NCI-H748 (cell line): ENCODE results near the gene ADCY1.
"Not testable (repeated sequence)": the region's sequence is repeated elsewhere in the genome, so short reads cannot be mapped to it uniquely, and the experiment has no call there.

Source experiments
- DNase-seq: peaks from one replicate; lab custom pipeline; 2025; ENCODE audit not compliant: unreplicated experiment; lab: John Stamatoyannopoulos, UW

The ADCY1 gene

DNA sequence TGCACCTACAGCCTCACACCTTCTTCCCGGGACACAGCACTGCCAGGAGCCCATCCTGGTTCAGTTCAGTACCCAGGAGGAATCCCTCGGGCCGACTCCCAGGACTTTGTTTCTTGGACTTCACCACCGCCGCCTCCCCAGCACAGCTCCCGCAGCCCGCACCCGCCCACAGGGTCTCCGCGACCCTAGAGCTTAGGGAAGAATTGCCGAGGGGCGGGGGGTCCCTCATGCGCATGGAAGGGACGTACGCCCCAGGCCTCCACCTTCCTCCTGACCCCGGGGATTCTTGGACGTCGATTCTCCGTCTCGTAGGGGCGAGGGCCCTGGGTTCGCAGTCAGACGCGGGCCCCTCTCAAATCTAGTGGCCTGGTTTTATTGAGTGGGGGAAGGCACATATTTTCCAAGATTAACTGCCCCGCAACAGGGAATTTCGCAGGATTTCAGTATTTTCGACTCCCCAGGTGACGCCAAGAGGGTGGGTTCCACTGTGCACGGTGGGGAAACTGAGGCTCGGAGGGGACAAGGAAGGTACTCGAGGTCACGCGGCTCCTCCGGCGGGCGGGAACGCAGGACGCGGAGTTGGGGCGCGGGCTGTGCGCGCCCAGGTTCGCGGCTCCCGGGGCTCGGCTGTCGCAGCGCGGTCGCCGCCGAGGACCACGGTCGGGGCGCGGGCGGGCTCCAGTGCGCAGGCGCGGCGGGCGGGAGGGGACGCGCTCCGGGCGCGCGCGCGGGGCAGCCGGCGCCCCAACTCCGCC is at the start of gene ADCY1:
TSS of gene ADCY1 (plus strand) at position 708 of the 755 bp plus-strand sequence. CDS start 176 bp downstream, outside the sequence.
- peak; percentile 59 for DNase-seq

DNA sequence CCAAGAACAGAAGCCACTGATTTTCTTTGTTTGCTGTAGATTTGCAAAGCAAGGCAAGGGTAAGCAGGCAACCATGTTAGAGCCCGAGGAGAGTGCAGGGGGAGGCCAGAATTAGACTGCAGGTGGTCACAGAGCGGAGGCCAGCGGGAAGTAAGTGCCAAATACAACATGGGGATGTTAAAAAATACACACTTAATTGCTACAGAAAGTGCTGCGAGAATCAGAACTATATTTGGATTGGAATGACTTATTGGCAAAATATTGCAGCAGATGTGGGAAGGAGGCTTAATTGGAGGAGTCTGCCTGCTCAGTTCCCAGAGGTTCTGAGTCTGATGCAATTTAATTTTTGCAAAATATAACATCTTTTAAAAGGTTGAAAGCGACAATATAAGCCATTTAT is 49.7 kb upstream of the ADCY1 start:
- no peak for DNase-seq

DNA sequence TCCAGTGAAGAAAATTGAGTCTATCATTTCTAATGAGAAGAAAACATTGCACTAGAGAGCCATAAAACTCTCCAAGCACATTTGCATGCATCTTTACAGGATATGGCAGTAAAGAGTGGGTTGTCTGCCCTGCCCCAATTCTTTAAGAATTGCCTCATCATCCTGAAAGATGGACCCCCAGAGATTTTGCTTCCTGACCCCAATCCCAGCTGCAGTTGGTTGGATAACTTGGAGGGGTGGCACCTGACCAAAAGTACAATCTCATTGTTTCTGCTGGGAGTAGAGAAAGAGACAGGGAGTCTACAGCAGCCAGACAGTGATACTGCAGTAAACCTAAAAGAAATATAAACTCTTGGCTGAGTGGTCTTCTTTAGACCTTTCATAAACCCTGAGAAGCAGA is 49.1 kb upstream of the ADCY1 start:
- DNase-seq, result no peak

DNA sequence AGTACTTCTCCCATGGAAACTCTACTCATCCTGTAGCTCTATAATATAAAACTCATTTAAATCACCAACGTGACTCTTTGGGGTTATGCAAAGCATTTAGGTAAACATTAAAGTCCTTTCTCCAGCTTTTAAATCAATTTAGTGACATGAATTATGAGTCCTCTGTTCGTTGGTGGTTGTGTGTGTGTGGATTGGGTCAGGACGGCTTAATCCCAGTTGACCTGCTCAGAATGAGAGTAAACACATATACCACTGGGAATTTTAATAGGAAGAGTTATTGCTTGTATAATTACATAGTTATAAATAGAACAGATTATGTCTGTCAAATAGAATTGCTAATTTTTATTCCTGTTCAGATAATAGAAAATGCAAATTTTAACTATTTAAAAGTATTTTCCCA is 30.7 kb upstream of the ADCY1 start:
- DNase-seq, result peak; percentile 40

DNA sequence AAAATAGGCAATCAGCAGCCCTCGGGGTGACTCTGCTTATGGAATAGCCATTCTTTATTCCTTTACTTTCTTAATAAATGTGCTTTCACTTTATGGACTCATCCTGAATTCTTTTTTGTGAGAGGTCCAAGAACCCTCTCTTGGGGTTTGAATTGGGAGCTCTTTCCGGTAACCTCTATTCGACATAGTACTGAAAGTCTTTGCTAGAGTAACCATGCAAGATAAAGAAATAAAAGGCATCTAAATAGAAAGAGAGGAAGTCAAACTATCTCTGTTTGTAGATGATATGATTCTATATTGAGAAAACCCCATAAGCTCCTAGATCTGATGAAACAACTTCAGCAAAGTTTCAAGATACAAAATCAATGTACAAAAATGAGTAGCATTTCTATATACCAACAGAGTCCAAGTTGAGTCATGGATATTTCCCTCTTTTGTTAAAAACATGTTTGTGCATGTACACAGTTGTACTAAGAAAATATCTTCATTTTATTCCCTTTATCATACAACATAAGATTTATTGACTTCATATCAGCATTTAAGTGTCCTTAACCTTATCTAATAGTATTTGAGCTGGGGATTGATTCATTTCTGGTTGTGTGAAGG is 29.0 kb upstream of the ADCY1 start:
- not testable (repeated sequence) for DNase-seq

DNA sequence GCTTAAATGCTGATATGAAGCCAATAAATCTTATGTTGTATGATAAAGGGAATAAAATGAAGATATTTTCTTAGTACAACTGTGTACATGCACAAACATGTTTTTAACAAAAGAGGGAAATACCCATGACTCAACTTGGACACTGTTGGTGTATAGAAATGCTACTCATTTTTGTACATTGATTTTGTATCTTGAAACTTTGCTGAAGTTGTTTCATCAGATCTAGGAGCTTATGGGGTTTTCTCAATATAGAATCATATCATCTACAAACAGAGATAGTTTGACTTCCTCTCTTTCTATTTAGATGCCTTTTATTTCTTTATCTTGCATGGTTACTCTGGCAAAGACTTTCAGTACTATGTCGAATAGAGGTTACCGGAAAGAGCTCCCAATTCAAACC is 25.3 kb upstream of the ADCY1 start:
- not testable (repeated sequence) for DNase-seq

DNA sequence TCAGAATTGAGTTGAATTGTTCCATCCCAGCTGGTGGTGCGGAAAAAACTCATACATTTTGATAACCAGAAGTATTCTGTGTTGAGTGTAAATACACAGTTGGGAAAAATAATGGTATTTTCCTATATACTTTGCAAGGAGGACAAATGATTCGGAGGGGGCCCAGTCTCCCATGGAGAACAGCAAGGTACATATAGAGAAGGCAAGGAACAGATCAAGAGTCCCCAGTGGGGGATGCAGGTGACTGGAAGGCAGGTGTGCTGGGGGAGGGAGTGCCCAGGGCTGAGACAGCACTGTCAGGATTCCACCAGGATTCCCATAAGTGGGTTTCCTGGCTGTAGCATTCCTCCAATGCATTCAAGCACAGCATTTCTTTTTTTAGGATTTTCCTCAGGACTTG is 10.8 kb upstream of the ADCY1 start:
- no peak for DNase-seq

DNA sequence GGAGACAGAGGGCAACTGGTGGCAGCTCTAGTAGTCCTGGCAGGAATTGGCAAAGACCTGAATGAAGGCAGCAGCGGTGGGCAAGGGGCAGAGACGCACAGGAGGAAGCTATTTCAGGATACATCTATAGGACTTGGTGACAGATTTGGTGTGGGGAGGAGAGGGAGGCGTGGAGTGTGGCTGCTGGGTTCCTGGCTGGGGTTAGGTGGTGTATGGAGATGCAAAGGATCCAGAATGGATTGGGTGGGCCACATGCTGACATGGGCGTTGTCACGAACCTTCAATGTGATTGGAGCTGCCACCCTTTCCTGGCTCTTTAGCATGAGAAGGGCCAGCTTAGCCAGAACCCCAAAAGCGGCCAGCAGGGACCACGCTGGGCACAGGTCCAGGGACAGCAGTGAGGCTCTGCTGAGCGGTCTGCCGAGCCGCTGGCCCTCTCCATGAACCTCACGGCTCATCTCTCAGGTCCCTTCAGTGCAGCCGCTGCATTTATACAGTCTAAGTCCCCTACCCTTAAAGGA is 10.2 kb upstream of the ADCY1 start:
- no peak for DNase-seq

DNA sequence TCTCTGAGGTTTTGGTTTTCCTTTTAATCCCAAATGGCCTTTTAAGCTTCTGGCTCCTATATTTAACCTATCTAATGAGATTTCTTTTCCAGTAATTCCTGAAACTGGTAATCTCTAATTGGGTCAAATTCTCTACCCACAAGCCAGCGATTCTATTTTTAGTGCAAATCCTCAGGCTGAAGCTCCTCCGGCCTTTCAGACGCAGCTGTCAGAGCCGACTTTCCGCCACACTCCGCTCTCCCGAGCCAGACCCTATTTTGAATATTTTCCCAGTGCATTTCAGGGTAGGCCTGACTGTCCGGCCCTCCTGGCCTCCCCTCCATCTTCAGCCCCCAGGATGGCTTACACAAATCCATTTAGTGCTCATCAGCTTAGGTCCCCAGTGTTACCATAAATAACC is 9.7 kb upstream of the ADCY1 start:
- no peak for DNase-seq

DNA sequence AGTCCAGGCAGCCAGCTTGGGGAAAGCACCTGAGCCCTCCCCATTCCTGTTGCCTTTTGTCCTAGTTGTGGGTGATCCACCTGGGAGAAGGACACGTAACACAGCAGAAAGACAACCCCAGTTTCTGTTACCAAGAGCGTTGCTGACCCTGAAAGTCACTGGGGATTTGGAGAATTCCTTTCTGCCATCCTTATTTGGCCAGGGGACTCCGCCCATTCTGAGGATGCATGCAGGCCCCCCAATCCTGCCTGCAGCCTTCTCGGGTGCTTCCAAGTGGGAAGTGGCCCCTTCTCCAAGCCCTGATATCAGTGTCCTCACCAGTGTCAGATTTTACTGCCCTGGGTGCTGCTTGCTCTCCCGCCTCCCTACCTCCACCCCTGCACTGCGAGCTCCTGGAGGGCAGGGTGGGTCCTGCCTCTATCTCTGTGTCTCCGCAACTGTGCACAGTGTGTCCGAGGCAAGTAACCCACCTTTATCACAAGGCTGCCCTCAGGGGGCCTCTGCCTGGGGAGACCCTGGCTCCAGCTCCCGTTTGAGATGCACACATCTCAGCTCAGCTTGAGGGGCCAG is 9.2 kb upstream of the ADCY1 start:
- no peak for DNase-seq

DNA sequence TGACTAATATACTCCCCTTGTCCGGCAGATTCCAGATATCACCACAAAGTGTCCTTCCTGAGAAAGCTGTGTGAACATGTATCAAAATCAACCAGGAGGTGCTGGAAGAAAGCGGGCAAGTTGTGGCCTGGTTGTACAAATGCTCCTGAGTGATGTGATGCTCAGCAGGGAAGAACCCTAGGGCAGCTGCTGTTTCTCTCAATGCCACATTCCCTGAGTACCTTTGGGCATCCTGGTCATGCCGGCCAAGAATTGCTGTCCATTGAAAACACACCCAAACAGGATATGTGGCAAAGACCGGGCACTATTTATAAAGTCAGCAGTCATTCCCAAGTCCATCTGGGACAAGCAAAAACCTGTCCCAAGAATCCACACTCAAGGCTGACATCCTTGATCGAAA is 7.8 kb upstream of the ADCY1 start:
- no peak for DNase-seq

DNA sequence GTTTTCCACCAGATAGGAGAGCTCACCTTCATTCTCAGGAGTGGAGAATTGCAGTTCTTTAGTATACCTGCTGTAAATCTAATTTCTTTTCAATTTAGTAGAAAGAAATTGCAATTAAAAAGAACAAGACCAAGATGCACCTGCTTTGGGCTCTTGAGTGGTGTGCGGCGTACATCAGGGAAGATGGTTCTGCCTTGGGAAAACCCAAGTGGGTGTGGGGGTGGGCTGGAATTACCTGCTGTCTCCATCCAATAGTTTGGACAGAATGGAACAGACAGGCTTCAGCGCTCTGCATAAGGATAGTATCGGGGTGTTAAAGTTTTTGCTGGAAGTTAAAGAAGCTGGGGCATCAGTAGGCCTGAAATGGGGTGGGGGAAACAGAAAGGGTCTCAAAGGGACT is 7.2 kb upstream of the ADCY1 start:
- no peak for DNase-seq

DNA sequence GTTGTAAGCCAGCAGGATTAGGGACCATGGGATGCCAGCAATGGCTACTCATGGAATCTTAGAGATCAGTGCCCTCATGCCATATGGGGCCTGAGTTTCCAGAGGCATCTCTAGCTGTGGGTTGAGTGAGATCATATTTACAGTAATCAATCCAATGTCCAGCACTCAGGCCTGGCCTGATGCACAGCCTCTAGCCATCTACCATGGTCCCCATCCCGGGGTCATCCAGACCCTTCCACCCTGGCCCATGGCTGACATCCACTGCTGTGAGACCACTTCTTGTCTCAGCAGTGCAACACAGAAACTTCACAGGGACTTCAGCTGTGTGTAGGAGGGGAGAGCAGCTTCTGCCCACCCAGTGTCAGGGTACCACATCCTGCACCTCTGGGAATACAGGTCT is 6.5 kb upstream of the ADCY1 start:
- no peak for DNase-seq

DNA sequence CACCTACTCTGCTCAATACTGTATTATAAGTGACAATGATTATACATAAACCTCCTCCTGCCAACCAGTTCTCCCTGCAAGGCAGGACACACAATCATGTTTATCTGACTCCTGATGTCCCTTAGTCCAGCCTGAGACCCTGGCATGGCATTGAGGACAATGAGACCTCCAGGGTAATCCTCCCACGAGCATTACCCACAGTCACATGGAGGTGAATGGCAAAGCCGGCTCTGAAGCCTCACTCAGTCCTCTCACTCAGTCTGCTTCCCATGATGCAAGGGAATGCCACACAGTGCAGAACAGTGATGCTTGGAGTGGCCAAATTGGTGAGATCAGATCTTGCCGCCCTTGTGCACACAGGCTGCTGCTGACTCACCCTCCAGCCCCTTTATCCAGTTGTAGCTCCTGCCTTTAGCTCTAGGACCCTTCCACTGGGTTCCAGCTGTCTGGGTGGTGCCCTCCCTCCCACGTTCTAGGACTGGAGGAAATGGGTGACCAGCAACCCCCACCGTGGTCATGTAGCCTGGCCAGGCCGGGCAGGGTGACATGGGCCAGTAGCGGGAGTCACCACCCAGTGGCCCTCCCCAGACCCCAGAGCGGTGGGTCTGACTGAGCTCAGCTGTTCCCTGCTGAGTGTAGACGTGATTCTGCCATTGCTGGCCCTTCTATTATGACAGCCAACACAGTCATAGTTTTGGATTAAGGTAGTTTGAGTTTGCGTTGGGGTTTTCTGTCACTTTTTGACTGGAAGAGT is 5.5 kb upstream of the ADCY1 start:
- DNase-seq, result no peak

DNA sequence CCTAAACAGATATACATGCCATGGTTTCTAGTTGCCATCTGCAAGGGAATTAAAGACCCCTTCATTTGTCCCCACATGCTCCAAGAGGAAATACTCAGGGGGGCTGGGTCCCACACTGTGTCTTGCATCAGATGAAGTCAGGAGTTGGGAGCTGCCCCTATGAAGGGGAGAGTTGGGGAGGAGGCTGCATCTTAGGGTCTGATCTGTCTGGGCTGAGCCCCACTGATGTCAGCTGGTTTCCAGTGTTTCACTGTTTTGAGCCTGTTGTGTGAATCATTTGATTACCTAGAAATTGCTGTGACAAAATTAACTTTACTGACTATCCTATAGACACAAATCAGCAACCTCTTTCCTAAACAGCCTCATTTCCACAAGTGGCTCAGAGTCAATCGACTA is 4.9 kb upstream of the ADCY1 start:
- DNase-seq, result no peak

DNA sequence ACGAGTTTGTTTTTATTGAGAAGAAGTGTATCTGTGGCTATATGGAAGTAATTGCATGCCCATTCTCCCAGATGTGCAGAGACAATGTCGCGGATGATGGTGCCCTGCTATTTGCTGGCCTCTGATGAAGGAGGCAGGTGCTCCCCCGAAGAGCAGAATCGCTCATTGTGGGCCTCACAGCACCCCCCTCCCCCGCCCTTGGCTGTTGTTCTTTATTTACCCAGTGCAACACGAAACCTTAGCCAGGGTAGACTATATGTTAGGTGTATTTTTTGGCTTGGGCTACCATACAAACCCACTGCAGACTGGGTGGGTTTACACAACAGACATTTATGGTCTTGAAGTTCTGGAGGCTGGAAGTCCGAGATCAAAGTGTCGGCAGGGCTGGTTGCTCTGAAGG is 3.4 kb upstream of the ADCY1 start:
- DNase-seq, result peak; percentile 70

DNA sequence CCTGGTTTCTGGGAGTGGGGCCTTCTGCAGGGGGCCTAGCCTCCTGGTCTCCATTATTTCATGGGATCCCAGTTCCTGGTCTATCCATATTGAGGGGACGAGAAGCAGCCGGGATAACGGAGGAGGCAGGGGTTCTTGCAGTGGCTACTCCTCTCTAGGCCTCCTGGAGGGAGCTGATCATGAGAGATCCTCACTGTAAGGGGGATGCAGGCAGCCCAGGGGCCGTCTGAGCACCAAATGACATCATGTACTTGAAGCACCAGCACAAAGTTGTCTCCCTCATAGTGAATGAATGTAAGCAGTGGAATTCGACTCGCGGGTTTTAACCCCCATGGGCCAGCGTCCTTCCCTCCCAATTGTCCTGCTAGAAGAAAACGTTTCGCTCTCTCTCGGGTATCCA is 964 bp upstream of the ADCY1 start:
- DNase-seq, result no peak

DNA sequence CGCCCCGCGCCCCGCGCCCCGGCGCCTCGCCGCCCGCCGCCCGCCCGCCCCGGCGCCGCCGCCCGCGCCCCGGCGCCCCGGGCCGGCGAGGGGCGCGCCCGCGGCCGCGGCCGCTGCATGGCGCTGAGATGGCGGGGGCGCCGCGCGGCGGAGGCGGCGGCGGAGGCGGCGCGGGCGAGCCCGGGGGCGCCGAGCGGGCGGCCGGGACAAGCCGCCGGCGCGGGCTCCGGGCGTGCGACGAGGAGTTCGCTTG is 174 bp downstream of the ADCY1 start:
- no peak for DNase-seq

DNA sequence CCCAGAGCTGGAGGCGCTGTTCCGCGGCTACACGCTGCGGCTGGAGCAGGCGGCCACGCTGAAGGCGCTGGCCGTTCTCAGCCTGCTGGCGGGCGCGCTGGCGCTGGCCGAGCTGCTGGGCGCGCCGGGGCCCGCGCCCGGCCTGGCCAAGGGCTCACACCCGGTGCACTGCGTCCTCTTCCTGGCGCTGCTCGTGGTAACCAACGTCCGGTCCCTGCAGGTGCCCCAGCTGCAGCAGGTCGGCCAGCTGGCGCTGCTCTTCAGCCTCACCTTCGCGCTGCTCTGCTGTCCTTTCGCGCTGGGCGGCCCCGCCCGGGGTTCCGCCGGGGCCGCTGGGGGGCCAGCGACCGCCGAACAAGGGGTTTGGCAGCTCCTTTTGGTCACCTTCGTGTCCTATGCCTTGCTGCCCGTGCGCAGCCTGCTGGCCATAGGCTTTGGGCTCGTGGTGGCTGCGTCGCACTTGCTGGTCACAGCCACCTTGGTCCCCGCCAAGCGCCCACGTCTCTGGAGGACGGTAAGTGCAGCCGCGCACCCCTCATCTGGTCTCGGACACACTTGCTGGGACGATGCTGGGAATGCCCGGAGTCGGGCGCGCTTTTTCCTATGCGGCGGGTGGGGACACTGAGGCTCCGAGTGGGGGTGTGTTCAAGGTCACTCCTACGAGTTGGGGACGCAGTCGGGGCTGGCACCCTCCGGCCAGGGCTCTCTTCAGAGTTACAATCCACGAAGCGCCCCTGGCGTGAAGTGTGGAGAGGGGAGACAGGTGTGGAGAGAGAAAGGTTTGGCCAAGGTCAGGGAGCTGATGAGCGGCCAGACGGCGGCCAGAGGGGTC is 717 bp downstream of the ADCY1 start:
- peak; percentile 78 for DNase-seq

DNA sequence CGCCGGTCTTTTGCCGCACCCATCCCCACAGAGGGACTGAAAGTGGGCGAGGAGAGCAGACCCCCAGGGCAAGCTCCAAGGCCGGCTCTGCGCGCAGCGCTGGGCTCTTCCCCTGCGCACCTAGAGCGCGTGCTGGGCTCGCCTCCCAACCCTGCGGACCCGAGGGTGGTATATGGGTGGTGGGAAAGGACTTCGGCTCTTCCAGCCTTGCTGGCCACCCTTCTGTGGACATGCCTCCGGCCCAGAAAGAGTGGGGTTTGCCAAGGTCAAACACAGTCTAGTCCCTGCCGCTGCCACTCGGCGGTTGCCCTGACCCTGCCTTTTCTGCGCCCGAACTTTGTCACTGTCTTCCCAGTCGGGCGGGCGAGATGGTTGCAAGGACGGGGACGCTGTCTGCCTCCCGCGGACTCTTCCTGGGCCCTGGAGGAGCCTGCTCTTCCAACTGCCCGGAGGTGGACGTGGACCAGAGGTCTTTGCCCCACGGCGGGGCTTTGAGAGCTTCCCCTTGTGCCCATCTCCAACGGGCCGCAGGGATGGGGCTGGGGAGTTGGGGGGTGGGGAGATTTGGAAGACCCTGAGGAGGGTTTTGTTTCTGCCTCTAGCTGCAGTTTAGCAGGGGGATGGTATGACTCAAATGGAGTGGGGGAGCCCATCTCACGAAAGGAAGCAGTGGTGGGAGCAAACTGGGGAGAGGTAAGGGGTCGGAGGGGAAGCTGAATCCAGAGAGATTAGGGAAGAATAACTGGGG is 1.5 kb downstream of the ADCY1 start:
- DNase-seq, result peak; percentile 59
